ENCODE data around the gene TPD52L2.
"Not testable (repeated sequence)": the region's sequence is repeated elsewhere in the genome, so short reads cannot be mapped to it uniquely, and the experiment has no call there.

TPD52L2 gene

GRCh38 chr20:63863798-63864544 lies 1.1 kb upstream of the TPD52L2 start:
- Histone ChIP-seq H3K9me3 (ENCODE audit: control insufficient read depth, insufficient read depth, low read length) (no peaks in the 10 kb centered on the region), H3K4me3 (ENCODE audit: low read length) (peak overlapping the region; percentile 60; the same call in 1 of the 2 replicates), H3K4me1 (ENCODE audit: control insufficient read depth, insufficient read depth, low read length) (peaks cover 8% of the 10 kb centered on the region), H3K27ac (ENCODE audit: low read length) (no peak overlapping the region), H3K27me3 (ENCODE audit: control insufficient read depth, insufficient read depth, low read length) (no peaks in the 10 kb centered on the region), H3K36me3 (ENCODE audit: control insufficient read depth, insufficient read depth, low read length) (peaks cover 11% of the 10 kb centered on the region)
- DNase-seq (ENCODE audit: low read depth, low spot score), result no peak
- WGBS (ENCODE audit: insufficient coverage, insufficient read length), result no CpG with 5 or more reads among the region's 38 CpGs

- H3K4me3 ChIP-seq (ENCODE audit: low read length), result peak overlapping the region; percentile 60; the same call in 1 of the 2 replicates
- WGBS (ENCODE audit: insufficient coverage, insufficient read length), result no CpG with 5 or more reads among the region's 25 CpGs
- H3K4me1 ChIP-seq (ENCODE audit: control insufficient read depth, insufficient read depth, low read length), result peaks cover 4% of the 10 kb centered on the region
- H3K27ac ChIP-seq (ENCODE audit: low read length), result no peak overlapping the region
- DNase-seq (ENCODE audit: low read depth, low spot score), result no peak
- H3K36me3 ChIP-seq (ENCODE audit: control insufficient read depth, insufficient read depth, low read length), result peaks cover 16% of the 10 kb centered on the region
- H3K27me3 ChIP-seq (ENCODE audit: control insufficient read depth, insufficient read depth, low read length), result no peaks in the 10 kb centered on the region
- H3K9me3 ChIP-seq (ENCODE audit: control insufficient read depth, insufficient read depth, low read length), result no peaks in the 10 kb centered on the region
Observed at GRCh38 chr20:63864545-63864977, 509 bp upstream of the TPD52L2 start.

GRCh38 chr20:63867042-63867441 lies 2.0 kb downstream of the TPD52L2 start:
- not testable (repeated sequence) for H3K4me3 ChIP-seq (ENCODE audit: low read length); H3K27me3 ChIP-seq (ENCODE audit: control insufficient read depth, insufficient read depth, low read length); H3K27ac ChIP-seq (ENCODE audit: low read length); H3K4me1 ChIP-seq (ENCODE audit: control insufficient read depth, insufficient read depth, low read length); H3K9me3 ChIP-seq (ENCODE audit: control insufficient read depth, insufficient read depth, low read length); DNase-seq (ENCODE audit: low read depth, low spot score)
- no CpG with 5 or more reads among the region's 13 CpGs for WGBS (ENCODE audit: insufficient coverage, insufficient read length)
- H3K36me3 ChIP-seq (ENCODE audit: control insufficient read depth, insufficient read depth, low read length), result peaks cover 14% of the 10 kb centered on the region

- no peak for DNase-seq (ENCODE audit: low read depth, low spot score)
- no CpG with 5 or more reads among the region's 5 CpGs for WGBS (ENCODE audit: insufficient coverage, insufficient read length)
- Histone ChIP-seq H3K27ac (ENCODE audit: low read length) (no peak overlapping the region), H3K4me1 (ENCODE audit: control insufficient read depth, insufficient read depth, low read length) (peaks cover 4% of the 10 kb centered on the region), H3K36me3 (ENCODE audit: control insufficient read depth, insufficient read depth, low read length) (peaks cover 9% of the 10 kb centered on the region), H3K9me3 (ENCODE audit: control insufficient read depth, insufficient read depth, low read length) (no peaks in the 10 kb centered on the region), H3K4me3 (ENCODE audit: low read length) (no peak overlapping the region), H3K27me3 (ENCODE audit: control insufficient read depth, insufficient read depth, low read length) (no peaks in the 10 kb centered on the region)
Observed at GRCh38 chr20:63868264-63868663, 3.2 kb downstream of the TPD52L2 start.

GRCh38 chr20:63873477-63873971 lies 8.5 kb downstream of the TPD52L2 start:
- no peaks in the 10 kb centered on the region for H3K27me3 ChIP-seq (ENCODE audit: control insufficient read depth, insufficient read depth, low read length)
- H3K9me3 ChIP-seq (ENCODE audit: control insufficient read depth, insufficient read depth, low read length), result no peaks in the 10 kb centered on the region
- no peak overlapping the region for H3K4me3 ChIP-seq (ENCODE audit: low read length)
- no peak for DNase-seq (ENCODE audit: low read depth, low spot score)
- no peaks in the 10 kb centered on the region for H3K4me1 ChIP-seq (ENCODE audit: control insufficient read depth, insufficient read depth, low read length)
- no CpG with 5 or more reads among the region's 14 CpGs for WGBS (ENCODE audit: insufficient coverage, insufficient read length)
- H3K36me3 ChIP-seq (ENCODE audit: control insufficient read depth, insufficient read depth, low read length), result peaks cover 28% of the 10 kb centered on the region
- no peak overlapping the region for H3K27ac ChIP-seq (ENCODE audit: low read length)

GRCh38 chr20:63874241-63874640 lies 9.2 kb downstream of the TPD52L2 start:
- H3K4me3 ChIP-seq (ENCODE audit: low read length); H3K9me3 ChIP-seq (ENCODE audit: control insufficient read depth, insufficient read depth, low read length); H3K27me3 ChIP-seq (ENCODE audit: control insufficient read depth, insufficient read depth, low read length); H3K27ac ChIP-seq (ENCODE audit: low read length); DNase-seq (ENCODE audit: low read depth, low spot score); H3K4me1 ChIP-seq (ENCODE audit: control insufficient read depth, insufficient read depth, low read length): not testable (repeated sequence)
- WGBS (ENCODE audit: insufficient coverage, insufficient read length), result no CpG with 5 or more reads among the region's 7 CpGs
- H3K36me3 ChIP-seq (ENCODE audit: control insufficient read depth, insufficient read depth, low read length), result peaks cover 25% of the 10 kb centered on the region

- H3K36me3 ChIP-seq (ENCODE audit: control insufficient read depth, insufficient read depth, low read length), result peaks cover 20% of the 10 kb centered on the region
- DNase-seq (ENCODE audit: low read depth, low spot score), result no peak
- no CpG with 5 or more reads among the region's 19 CpGs for WGBS (ENCODE audit: insufficient coverage, insufficient read length)
- H3K27me3 ChIP-seq (ENCODE audit: control insufficient read depth, insufficient read depth, low read length), result no peaks in the 10 kb centered on the region
- no peaks in the 10 kb centered on the region for H3K4me1 ChIP-seq (ENCODE audit: control insufficient read depth, insufficient read depth, low read length)
- no peak overlapping the region for H3K27ac ChIP-seq (ENCODE audit: low read length)
- H3K4me3 ChIP-seq (ENCODE audit: low read length), result no peak overlapping the region
- no peaks in the 10 kb centered on the region for H3K9me3 ChIP-seq (ENCODE audit: control insufficient read depth, insufficient read depth, low read length)
Observed at GRCh38 chr20:63876489-63877036, 11.5 kb downstream of the TPD52L2 start.

GRCh38 chr20:63877755-63878470 lies 12.8 kb downstream of the TPD52L2 start:
- WGBS (ENCODE audit: insufficient coverage, insufficient read length), result no CpG with 5 or more reads among the region's 32 CpGs
- Histone ChIP-seq H3K4me1 (ENCODE audit: control insufficient read depth, insufficient read depth, low read length) (no peaks in the 10 kb centered on the region), H3K27ac (ENCODE audit: low read length) (no peak overlapping the region), H3K4me3 (ENCODE audit: low read length) (no peak overlapping the region), H3K27me3 (ENCODE audit: control insufficient read depth, insufficient read depth, low read length) (no peaks in the 10 kb centered on the region), H3K9me3 (ENCODE audit: control insufficient read depth, insufficient read depth, low read length) (no peaks in the 10 kb centered on the region), H3K36me3 (ENCODE audit: control insufficient read depth, insufficient read depth, low read length) (peaks cover 25% of the 10 kb centered on the region)
- no peak for DNase-seq (ENCODE audit: low read depth, low spot score)

GRCh38 chr20:63878899-63879663 lies 14.0 kb downstream of the TPD52L2 start:
- H3K27me3 ChIP-seq (ENCODE audit: control insufficient read depth, insufficient read depth, low read length), result no peaks in the 10 kb centered on the region
- DNase-seq (ENCODE audit: low read depth, low spot score), result no peak
- no peak overlapping the region for H3K27ac ChIP-seq (ENCODE audit: low read length)
- WGBS (ENCODE audit: insufficient coverage, insufficient read length), result no CpG with 5 or more reads among the region's 14 CpGs
- peaks cover 28% of the 10 kb centered on the region for H3K36me3 ChIP-seq (ENCODE audit: control insufficient read depth, insufficient read depth, low read length)
- H3K4me3 ChIP-seq (ENCODE audit: low read length), result no peak overlapping the region
- no peaks in the 10 kb centered on the region for H3K4me1 ChIP-seq (ENCODE audit: control insufficient read depth, insufficient read depth, low read length)
- H3K9me3 ChIP-seq (ENCODE audit: control insufficient read depth, insufficient read depth, low read length), result no peaks in the 10 kb centered on the region

GRCh38 chr20:63880901-63881300 lies 15.8 kb downstream of the TPD52L2 start:
- H3K27me3 ChIP-seq (ENCODE audit: control insufficient read depth, insufficient read depth, low read length); DNase-seq (ENCODE audit: low read depth, low spot score); H3K4me1 ChIP-seq (ENCODE audit: control insufficient read depth, insufficient read depth, low read length); H3K9me3 ChIP-seq (ENCODE audit: control insufficient read depth, insufficient read depth, low read length); H3K27ac ChIP-seq (ENCODE audit: low read length); H3K4me3 ChIP-seq (ENCODE audit: low read length): not testable (repeated sequence)
- H3K36me3 ChIP-seq (ENCODE audit: control insufficient read depth, insufficient read depth, low read length), result peaks cover 34% of the 10 kb centered on the region
- WGBS (ENCODE audit: insufficient coverage, insufficient read length), result no CpG with 5 or more reads among the region's 13 CpGs

All from iPS DF 6.9 (cell line).